GM18511 (cell line): Measurements from ENCODE around the gene NEDD9.
A peak's percentile ranks its signal among the peaks of the same experiment; 100 is the strongest.

ENCODE experiments used
- ATAC-seq: cut with Tn5 transposase; IDR thresholded peaks from one replicate; pipeline ENCODE4 v1.9.1; 2021; ENCODE audit warnings: mild to moderate bottlenecking, moderate library complexity; ENCODE audit not compliant: unreplicated experiment

NEDD9 gene

DNA sequence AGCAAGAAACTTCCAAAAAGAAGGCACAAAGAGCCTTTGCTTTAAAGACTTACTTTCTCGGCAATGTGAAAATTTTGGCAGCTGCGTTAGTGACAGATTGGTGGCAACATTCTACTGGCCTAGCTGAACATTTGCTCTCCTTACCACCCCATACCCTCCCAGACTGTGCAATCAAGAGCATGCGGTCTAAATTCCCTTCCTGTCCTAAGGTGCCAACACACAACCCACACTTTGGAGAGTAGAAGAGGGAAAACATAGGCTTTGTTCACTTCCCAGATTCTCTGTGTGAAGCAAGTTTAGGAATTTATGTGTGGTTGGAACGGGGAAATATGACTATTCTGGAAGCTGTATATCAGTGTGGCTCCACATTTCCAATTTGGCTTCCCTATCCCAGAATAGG, 29.8 kb upstream of the NEDD9 start:
- no peak for ATAC-seq

DNA sequence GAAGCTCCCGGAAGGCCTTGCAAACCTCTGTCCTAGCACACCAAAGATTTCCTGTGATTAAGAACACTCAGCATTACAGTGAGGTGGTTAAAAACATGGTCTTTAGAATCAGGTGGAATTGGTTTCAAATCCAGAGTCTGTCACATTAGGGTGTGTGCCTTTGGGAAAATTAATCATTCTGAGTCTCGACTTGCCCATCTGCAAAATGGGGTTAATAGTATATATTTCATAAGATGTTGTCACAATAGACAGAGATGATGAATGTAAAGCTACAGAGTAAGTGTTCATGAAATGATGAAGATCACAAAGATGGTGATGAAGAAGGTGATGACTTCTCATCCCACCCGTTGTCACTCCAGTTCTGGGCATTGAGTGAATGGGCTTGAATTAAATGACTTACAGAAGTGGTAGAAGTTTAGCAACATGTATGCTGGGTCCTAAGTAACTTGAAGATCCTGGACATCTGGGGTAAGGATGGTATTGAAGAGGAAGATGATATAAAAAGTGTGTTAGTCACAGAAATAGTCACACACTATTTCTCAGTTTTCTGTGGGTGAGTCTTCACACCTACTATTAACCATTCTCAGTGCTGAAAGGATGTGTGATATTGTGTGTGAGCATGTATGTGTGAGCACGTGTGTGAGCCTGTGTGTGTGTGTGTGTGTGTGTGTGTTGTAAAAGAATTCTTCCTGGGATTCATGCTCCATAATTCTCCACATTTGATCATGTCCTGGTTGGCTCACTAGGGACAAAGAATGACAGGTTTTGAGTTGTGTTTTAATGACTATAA, 28.0 kb upstream of the NEDD9 start:
- ATAC-seq: no peak

DNA sequence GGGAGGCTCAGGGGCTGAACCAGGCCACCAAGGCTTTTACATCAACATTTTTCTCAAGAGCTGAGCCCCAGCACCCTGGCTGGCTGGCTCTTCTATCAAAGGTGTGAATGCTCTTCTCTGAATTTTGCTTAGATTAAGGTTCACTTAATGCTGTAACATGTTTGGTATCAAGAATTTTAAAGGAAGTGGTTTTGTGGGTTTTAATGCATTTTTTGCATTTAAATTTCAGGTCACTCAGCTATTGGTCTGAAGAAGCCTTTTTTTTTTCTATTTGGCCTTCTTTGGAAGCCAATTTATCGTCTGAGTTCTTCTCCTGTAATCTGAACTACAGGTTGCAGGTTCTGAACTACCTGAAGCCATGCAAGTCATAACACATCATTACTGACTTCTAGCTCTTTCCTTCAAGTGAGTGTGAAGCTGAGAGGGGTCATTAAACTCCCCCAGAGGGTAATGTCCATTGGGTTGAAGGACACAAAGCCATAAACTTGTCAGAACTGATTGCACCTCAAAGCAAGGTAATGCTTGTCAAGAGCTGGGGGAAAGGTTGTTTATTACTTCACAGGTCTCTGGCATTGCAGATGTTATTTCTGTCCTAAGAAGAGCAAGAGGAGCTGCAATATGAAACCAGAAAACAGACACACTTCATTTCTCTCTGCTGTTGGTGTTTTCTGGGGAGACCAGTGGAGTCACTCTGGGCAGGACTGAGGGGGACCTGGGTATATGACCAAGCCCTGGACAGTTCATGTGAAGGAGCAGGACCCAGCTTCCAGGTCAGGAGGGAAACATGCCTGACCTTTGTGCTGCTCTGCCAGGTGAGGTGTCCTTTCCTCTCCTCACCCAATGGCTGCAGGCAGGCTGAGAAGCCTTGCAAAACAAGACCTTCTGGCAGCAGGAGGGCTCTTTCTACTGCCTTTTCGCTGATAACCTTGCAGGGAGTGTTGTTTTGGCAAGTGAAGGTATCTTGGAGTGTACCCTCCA, 26.1 kb upstream of the NEDD9 start:
- ATAC-seq: peak; percentile 78

DNA sequence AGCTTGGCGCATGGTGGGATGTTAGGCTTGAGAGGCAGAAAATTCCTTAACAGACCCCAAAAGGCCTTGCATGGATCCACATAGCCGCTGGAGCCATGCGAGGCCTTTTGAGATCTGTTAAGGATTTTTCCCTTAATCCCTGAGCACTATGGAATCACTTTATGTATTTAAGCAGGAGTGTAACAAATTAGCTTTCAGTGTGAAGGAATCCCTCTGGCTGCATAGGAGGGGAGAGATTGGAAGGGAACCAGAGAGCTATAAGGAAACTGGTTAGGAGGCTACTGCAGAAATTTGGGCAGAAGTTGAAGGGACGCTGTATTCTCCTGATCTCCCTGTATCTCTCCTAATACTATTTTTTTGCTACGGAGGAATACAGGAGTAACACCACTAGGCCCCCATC, 23.1 kb upstream of the NEDD9 start:
- no peak for ATAC-seq

DNA sequence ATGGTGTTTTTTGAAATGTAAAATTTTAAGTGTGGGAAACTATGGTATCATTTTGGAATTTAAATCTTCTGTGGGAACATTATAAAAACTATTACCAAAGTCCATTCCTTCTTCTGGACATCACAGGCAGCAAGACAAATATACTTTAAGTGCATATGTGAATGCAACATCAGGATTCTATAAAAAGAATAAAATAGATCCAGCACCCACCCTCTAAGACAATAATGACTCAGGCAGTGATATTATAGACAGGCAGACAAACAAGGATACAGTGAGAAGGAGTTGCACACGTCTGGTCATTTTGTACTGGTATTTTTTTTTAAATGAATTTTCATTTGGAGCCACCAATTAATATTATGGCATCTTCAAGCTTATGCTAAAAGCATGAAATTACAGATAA, 21.1 kb upstream of the NEDD9 start:
- no peak for ATAC-seq

DNA sequence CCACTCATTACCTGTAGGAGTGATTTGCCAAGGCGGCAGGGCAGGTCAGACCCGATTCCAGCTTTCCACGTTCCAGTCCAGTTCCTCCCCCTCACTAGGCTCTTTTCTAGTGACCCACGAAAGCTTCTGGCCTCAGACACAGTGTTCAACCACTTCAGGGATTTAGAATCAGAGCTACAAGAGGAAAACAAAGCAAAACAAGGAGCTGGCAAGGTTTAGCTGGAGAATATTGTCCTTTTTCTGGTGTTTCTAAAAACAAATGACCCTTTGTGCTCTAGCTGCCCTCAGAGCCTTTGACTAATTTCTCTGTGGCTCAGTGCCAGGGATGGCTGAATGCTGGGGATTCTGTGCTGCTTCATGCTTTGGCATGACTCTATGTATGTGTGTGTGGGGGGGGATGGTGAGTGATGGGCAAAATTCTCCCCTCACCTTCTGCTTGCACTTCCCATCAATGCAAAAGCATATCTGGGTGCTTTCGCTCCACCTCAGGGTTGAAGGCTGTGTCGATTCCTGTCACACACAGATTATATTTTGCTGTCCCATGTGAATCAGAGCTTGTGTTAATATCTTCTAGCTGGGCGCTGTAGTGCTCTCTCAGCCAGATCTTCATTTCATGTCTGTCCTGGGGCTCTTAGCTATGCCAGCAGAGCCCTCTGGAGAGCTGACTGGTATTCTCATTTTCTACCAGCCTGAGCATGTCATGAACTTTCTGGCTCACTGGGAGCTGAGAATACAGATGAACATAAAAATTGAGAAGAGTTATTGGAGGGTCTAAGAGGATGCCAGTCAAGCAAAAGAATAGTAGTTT, 19.3 kb upstream of the NEDD9 start:
- no peak for ATAC-seq

DNA sequence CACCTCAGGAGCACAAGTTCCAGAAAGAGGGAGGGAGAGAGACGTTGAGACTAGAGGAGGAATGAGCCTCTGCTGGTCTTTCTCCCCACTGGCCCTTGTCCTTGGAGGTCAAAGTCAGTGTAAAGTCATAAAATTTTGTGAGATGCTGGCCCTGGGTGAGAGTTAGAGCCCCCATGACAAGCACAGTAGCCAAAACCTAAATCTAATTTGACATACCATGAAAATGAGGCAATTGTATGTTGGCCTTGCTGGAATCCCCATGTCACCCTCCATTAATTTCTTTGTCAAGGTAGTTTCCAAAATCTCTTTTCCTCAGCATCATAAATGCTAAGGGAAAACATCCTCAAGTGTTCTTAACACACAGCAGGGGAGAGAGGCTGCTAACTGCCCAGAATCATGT, 17.6 kb upstream of the NEDD9 start:
- no peak for ATAC-seq

DNA sequence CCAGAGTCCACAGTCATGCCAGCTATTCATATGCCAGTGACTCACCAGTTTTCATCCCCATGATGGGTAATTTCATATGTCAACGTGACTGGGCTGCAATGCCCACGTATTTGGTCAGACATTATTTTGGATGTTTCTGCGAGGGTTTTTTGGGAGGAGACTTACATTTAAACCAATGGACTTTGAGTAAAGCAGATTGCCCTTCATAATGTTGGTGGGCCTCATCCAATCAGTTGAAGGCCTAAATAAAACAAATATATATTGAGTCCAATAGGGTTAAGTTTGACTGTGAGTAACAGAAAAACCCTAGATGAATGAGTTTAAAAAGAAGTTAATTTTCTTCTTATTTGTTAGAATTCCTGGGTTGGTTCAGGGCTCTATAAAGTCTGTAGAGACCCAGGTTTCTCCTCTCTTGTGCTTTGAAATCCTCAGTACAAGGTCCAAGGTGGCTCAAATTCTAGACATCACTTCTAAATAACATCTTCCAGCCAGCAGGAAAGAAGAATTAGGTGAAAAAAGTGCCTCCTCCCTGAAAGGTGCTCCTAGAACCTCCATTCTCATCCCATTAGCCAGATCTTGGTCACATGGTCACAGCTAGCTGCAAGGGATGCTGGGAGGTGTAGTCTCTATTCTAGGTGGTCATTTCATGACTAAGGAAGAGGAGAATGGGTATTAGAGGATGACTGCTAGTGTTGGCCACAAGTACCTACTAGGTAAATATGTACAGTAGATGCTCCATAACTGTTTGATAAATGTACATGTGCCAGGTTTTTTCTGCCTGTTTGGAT, 16.7 kb upstream of the NEDD9 start:
- ATAC-seq: no peak

DNA sequence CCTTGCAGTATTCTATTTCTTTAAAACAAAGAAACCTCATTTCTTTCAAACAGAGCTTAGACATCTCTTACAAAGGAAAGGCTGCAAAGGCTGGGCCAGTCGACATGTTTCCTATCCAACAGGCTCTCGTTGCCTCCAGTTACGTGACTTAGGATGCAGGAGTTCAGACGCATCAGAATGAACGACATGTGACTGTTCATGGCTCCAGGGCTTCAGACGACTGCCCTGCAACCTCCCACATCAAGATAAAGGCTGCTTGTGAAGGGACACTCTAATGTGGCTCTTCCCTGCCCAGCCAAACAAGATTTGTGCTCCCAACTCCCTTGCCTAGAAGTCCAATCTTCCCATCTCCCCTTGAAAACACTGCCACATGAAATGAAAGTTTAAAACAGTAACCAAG, 14.3 kb upstream of the NEDD9 start:
- ATAC-seq: no peak

DNA sequence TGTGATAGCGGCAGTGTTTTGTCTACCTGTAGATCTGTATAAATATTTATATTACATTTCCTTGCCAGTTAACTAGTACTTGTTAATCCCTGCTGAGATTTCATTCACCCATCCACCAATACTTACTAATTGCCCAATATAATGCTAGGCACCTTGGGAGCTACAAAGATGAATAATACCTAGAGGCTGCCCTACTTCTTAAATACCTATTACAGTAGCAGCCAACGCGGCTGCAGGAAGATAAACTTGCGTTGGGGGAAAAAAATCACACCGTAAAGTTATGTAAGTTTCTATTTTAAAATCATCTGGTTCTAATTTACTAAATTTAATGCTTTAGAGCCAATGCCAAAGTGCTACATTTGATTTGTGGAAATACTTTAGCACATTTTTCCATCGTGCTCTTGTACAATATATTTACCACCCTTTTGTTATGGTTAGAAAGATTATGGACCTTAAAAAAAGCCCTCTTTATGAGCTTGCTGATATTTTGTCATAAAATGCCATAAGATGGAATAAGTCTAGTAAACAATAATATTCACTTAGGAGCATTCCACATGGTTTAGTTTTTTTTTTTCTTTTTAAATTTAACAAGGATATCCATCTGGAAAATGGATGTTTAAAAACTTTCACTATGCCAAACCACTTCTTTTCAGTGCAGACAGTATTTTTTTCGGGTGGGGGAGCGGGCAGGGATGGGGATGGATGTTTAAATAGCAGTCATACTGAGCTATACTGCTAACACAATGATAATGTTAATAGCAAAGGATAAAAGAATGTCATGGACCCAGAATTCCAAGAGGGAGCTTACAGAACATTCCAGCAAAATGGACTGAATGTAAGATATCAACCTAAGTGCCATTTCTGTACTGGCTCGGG, 13.2 kb upstream of the NEDD9 start:
- no peak for ATAC-seq

DNA sequence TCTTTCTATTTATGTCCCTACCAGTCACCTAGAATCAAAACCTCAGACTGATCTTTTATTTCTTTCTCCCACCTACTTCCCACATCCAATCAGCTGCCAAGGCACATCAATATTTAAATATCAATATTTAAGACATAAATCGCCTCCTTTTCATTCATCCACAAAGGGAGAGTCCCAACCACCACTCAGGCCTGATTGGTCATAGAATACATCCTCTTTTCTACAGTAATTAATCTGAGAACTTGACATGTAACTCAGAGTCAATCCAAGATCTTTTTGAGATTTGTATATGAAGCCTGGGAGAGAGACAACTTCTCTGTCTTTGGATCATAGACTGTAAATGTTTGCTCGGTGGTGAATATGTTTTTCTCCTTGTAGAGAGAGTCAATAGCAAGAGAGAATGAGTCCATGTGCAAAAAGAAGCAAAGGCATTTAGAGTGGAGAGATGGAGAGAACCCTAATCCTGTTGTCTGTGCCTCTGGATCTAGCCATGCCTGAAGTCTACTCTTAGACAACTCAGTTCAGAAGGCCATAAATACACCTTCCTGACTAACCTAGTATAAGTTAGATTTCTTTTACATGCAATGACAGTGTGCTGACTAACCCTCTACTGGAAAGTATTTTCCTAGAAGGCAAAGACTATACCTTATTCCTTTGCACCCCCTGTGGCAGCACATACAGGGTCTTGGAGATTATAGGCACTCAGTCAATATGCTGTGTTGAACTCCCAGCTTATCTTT, 12.1 kb upstream of the NEDD9 start:
- no peak for ATAC-seq

DNA sequence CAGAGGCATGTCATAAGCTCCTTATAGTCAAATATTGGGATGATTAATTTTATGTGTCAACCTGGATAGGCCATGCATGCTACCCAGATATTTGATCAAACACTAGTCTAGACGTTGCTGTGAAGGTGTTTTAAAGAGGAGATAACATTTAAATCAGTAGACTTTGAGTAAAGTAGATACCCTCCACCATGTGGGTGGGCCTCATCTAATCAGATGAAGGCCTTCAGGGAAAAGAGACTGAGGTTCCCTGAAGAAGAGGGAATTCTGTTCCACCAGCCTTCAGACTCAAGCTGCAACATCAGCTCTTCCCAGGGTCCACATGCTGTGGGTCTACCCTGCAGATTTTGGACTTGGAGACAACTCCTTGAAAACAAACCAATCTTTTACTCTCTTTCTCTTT, 11.4 kb upstream of the NEDD9 start:
- no peak for ATAC-seq

DNA sequence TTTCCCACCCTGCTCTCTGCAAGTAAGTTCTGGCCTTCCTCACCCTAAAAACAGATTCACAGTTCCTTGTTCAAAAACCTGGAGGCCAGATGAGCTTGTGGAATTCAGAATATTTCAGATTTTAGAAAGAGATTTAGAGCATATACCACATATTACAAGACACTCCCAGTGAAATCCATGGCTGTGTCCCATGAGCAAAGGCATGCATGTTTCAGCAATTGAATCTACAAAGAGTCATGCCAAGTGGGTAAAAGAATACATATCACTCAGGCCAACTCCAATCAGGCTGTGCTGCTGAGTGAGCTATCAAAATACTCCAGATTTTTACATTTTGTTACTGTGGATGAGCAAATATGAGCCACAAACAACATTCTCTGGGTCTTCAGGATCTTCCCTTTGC, 10.2 kb upstream of the NEDD9 start:
- no peak for ATAC-seq

DNA sequence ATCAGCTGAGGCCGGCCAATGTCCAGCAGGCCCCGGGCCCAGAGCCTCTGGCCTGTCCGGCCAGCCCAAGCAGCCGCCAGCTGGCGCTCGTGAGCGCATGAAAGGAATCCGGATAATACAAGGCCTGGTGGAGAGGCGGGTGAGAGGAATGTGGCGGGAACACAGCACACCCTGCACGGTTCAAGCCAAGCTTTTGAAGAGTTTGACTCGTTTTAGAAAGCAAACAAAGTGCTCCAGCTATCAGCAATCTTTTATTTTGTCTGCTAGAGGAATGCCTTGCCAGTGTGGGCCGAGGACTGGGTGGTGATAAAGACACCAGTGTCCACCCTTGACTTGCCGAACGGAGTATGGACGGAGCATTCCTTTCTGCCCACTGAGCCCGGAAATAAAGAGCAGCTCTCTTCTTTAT, 9.3 kb upstream of the NEDD9 start:
- no peak for ATAC-seq

DNA sequence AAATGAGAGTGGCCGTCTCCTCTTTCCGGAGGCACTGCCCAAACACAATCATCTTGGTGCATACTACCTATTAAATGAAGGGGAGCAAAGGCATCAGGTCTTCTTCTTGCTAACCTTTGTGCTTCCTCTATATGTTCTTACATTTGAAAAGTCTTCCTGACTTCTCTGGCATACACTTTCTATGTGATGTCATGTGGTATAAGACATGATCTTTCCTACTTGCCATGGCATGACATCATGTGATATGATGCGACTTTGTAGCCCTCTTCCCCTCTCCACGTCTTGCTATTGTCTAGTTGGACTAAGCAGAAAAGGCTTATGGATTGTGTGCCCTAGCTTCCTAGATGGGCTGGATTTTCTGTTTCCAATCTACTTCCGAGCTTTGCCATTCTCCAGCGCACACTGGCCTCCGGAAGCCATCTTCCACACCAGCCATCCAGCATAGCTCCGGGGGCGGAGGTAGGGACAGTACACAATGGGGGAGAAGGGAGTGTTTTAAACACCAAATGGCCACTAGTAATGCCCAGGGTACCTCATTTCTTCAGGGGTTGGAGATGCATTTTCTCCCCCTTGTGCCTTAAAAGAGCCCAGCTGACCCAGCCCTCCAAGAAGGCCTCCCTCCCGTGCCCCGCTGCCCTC, 8.8 kb upstream of the NEDD9 start:
- no peak for ATAC-seq

DNA sequence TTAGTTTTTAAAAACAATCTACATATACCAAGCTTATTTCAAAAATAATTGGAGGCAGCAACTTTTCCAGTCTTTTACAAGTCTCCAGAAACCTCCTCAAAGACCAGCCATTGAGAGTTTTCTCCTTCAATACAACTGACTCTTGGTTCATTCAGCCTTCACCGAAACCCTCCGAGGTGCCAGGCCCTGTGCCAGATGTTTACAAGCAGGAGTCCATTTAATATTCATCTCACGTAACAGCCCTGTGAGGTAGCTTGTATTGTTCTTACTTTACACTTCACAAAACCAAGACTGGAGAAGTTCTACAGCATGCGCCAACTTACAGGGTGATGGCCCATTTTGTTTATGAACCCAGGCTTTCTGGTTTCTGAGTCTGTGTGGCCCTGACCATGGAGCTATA, 5.5 kb upstream of the NEDD9 start:
- ATAC-seq: no peak

DNA sequence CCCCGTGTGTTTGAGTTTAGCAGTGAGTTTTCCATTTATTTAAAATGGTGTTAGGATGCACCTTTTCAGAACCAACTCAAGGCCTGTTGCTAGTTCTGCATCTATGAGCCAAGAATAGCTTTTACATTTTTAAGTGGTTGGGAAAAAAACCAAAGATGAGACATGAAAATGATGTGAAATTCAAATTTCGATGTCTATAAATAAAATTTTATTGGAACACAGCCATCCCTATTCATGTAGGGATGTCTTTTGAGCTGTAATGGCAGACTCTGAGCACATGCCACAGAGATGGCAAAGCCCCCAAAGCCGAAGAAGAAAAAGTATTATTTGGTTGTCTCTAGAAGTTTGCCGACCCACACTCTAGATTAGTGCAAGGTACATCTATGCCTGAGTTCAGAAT, 5.0 kb upstream of the NEDD9 start:
- ATAC-seq: no peak

DNA sequence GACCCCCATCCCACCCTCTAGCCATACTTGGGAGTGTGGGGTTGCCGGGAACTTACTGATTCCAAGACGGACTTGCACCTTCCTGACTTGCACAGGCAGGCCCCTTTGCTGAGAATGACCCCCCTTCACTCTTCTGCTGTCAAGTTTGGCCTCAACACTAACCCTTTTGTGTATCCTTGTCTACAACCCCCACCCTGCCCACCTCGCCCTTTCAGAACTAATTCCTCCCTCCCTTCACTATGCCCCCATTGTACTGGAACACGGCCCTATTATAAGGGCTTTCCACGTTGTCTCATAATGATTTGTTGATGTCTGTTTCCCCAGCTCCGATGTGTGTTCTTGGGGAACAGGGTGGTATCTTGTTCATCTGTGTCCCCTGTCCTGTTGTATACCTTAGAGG, 4.4 kb upstream of the NEDD9 start:
- ATAC-seq: no peak
